T-cell (primary cell): Measurements from ENCODE around the gene SNX15. TPM values are rescaled to one million over a fixed set of nuclear protein-coding genes. Genes with fewer than 3 reads are reported as not detected.
"Not testable (repeated sequence)": the region's sequence is repeated elsewhere in the genome, so short reads cannot be mapped to it uniquely, and the experiment has no call there.

Source experiments
- ATAC-seq, 4 experiments: fragments of 200-7000 bp in 3 of 4; fragments of 150-1000 bp in 1 of 4; cut with Tn5 transposase; replicated peaks in 1 of 4; 1 replicate in 3 of 4; 2 replicates in 1 of 4; pipeline ENCODE4 v1.10.0; 2021; ENCODE audit warnings: moderate library complexity in 3 of 4, mild to moderate bottlenecking in 2 of 4, moderate number of reproducible peaks in 1 of 4
- CTCF ChIA-PET, 2 donors: fragments of 300-600 bp; sonication (Branson Sonifier 250); formaldehyde crosslinking; loops; one replicate each; lab custom pipeline; 2022; ENCODE audit warnings: antibody characterized with exemption in 2 of 2; lab: Charles Lee
- POLR2A ChIA-PET, 2 donors: fragments of 300-600 bp; sonication (Branson Sonifier 250); formaldehyde crosslinking; loops; one replicate each; lab custom pipeline; 2022; ENCODE audit warnings: antibody characterized with exemption in 2 of 2; lab: Charles Lee
- DNase-seq, 35 experiments: peaks; one replicate each; pipeline versions ENCODE4 v3.0.0 to v3.0.0-alpha.2; 2013 to 2023
- H3K27ac ChIP-seq: one replicate; pipeline ENCODE4 v1.5.1; 2013; ENCODE audit warnings: low read length
- H3K27me3 ChIP-seq, 2 experiments: replicated peaks in 1 of 2; 1 replicate in 1 of 2; 2 replicates in 1 of 2; pipeline versions ENCODE4 v1.6.1 to v1.7.0; 2013; ENCODE audit warnings: low read length in 1 of 2, mixed read lengths in 1 of 2; ENCODE audit not compliant: control insufficient read depth in 2 of 2, insufficient read depth in 2 of 2; ENCODE audit errors: extremely low read depth in 1 of 2
- H3K36me3 ChIP-seq, 2 donors: 1 replicate in 1 of 2; 2 replicates in 1 of 2; pipeline versions ENCODE4 v1.6.1 to v1.7.0; 2013; ENCODE audit warnings: low read length in 1 of 2; ENCODE audit not compliant: control insufficient read depth in 2 of 2, insufficient read depth in 1 of 2; ENCODE audit errors: extremely low read depth in 1 of 2
- H3K4me1 ChIP-seq, 2 experiments: 1 replicate in 1 of 2; 2 replicates in 1 of 2; pipeline versions ENCODE4 v1.6.1 to v1.7.0; 2013; ENCODE audit warnings: low read length in 2 of 2, mixed read lengths in 1 of 2; ENCODE audit not compliant: insufficient read depth in 2 of 2, control insufficient read depth in 1 of 2; ENCODE audit errors: extremely low read depth in 1 of 2
- H3K4me3 ChIP-seq, 2 donors: 1 replicate in 1 of 2; 2 replicates in 1 of 2; pipeline versions ENCODE4 v1.5.1 to v1.7.0; 2013; ENCODE audit warnings: mild to moderate bottlenecking in 2 of 2, low read length in 1 of 2, moderate library complexity in 1 of 2; ENCODE audit not compliant: control insufficient read depth in 1 of 2; ENCODE audit errors: extremely low read depth in 1 of 2
- H3K9me3 ChIP-seq: 2 replicates; pipeline ENCODE4 v1.7.0; 2013
- H3K27ac Mint-ChIP-seq, 2 donors: one replicate each; pipeline ENCODE4 v1.8.0; 2020 to 2021; ENCODE audit warnings: mild to moderate bottlenecking in 2 of 2, mixed read lengths in 2 of 2
- H3K27me3 Mint-ChIP-seq, 2 donors: one replicate each; pipeline ENCODE4 v1.8.0; 2021 to 2022; ENCODE audit warnings: mixed read lengths in 2 of 2
- H3K36me3 Mint-ChIP-seq: one replicate; pipeline ENCODE4 v1.8.0; 2021; ENCODE audit warnings: mixed read lengths
- H3K4me1 Mint-ChIP-seq, 3 donors: one replicate each; pipeline ENCODE4 v1.8.0; 2020 to 2022; ENCODE audit warnings: mixed read lengths in 3 of 3, mild to moderate bottlenecking in 1 of 3
- H3K4me3 Mint-ChIP-seq, 3 donors: one replicate each; pipeline ENCODE4 v1.8.0; 2020 to 2022; ENCODE audit warnings: mild to moderate bottlenecking in 3 of 3, mixed read lengths in 3 of 3, moderate library complexity in 3 of 3
- H3K9me3 Mint-ChIP-seq, 3 donors: one replicate each; pipeline ENCODE4 v1.8.0; 2020 to 2022; ENCODE audit warnings: mixed read lengths in 3 of 3
- WGBS: methylation state at CpG from one replicate; pipeline ENCODE4 v1.1.5; 2013; ENCODE audit warnings: missing lambda C conversion rate; ENCODE audit not compliant: insufficient coverage; 5-methylcytosine and 5-hydroxymethylcytosine counted together
- total RNA-seq, 35 experiments: library from RNA in 6 of 35; stranded (reverse) in 6 of 35; fragments of 120-200 nt in 1 of 35; gene quantifications; one replicate each; pipeline versions ENCODE4 v1.2.1 to v1.2.4 and lab custom pipeline; 2013 to 2026

Gene SNX15
- total RNA-seq (10 to 100 TPM; 19.6 to 28.6 (median 25.4) TPM), total RNA-seq (lab: John Stamatoyannopoulos, UW) (0.44 to 5.7 (median 1.2) reads per million in 29 experiments)
- 15.0 TPM for total RNA-seq (2013)

GRCh38 chr11:65027213-65028067, at the start of gene SNX15:
Gene SNX15, plus strand, starts transcription at chr11:65027439. Its CDS starts 99 bp downstream, at chr11:65027538.
- Mint-ChIP-seq H3K4me3 (peak within 1 kb of the TSS; percentile 68 to 86 (median 83)), H3K9me3 (no peaks in the 10 kb centered on the region), H3K27ac (peak within 1 kb of the TSS; percentile 90 to 91), H3K36me3 (no peaks in the 10 kb centered on the region), H3K27me3 (no peaks in the 10 kb centered on the region), H3K4me1 (peaks cover 19 to 24% (median 21%) of the 10 kb centered on the region in 3 donors)
- Histone ChIP-seq H3K4me3 (peak within 1 kb of the TSS; percentile 27 to 53), H3K27me3 (no peaks in the 10 kb centered on the region), H3K9me3 (no peaks in the 10 kb centered on the region), H3K27ac (peak within 1 kb of the TSS; percentile 70), H3K36me3 (peaks cover 8% of the 10 kb centered on the region in 2 donors), H3K4me1 (peaks cover 5 to 24% of the 10 kb centered on the region in 2 experiments)
- ChIA-PET CTCF (interaction anchor here in 1 of 2 donors (0.8 to 0.9 kb wide), 3 partner anchors 13 to 302 kb away, joined by 3 read pairs; partner anchors contain the start of gene ARL2), POLR2A (no interaction called here)
- ATAC-seq (peak; percentile 91 to 94 (median 91)), DNase-seq (peak; percentile 72 to 95 (median 85))
- WGBS = 2% methylated on average over 31 of the region's 51 CpGs

- DNase-seq, ATAC-seq, H3K27ac ChIP-seq, H3K27ac Mint-ChIP-seq, H3K4me1 Mint-ChIP-seq, H3K4me3 ChIP-seq, H3K36me3 Mint-ChIP-seq, H3K4me3 Mint-ChIP-seq, CTCF ChIA-PET, H3K9me3 Mint-ChIP-seq, POLR2A ChIA-PET, H3K36me3 ChIP-seq, H3K9me3 ChIP-seq, H3K4me1 ChIP-seq: not testable (repeated sequence)
- H3K27me3 Mint-ChIP-seq = peaks cover 10 to 17% of the 10 kb centered on the region in 2 donors
- peaks cover 0 to 18% of the 10 kb centered on the region in 2 experiments for H3K27me3 ChIP-seq
- no CpG with 5 or more reads among the region's 5 CpGs for WGBS
These were observed 43.9 kb upstream of the SNX15 start for GRCh38 chr11:64983339-64983738.

GRCh38 chr11:64987998-64988854, 39.0 kb upstream of the SNX15 start:
- WGBS = 92% methylated on average over 2 of the region's 6 CpGs
- Histone ChIP-seq H3K4me3 (no peak overlapping the region), H3K36me3 (no peaks in the 10 kb centered on the region), H3K9me3 (no peaks in the 10 kb centered on the region), H3K27ac (no peak overlapping the region), H3K4me1 (peaks cover 2 to 13% of the 10 kb centered on the region in 2 experiments), H3K27me3 (peaks cover 0 to 26% of the 10 kb centered on the region in 2 experiments)
- H3K4me1 Mint-ChIP-seq = peaks cover 13 to 22% (median 14%) of the 10 kb centered on the region in 3 donors
- no peaks in the 10 kb centered on the region for H3K9me3 Mint-ChIP-seq
- no peak for ATAC-seq
- DNase-seq = no peak
- CTCF ChIA-PET = interaction anchor here in 1 of 2 donors (0.6 kb wide), 1 partner anchor 1395 kb away, joined by 7 read pairs; no protein-coding TSS in a partner anchor
- H3K27ac Mint-ChIP-seq = no peak overlapping the region
- no peak overlapping the region for H3K4me3 Mint-ChIP-seq
- H3K36me3 Mint-ChIP-seq = no peaks in the 10 kb centered on the region
- POLR2A ChIA-PET = no interaction called here
- H3K27me3 Mint-ChIP-seq = peaks cover 3 to 11% of the 10 kb centered on the region in 2 donors

GRCh38 chr11:64989416-64989815, 37.8 kb upstream of the SNX15 start:
- ChIA-PET CTCF (no interaction called here), POLR2A (no interaction called here)
- H3K27ac Mint-ChIP-seq = no peak overlapping the region

GRCh38 chr11:64990222-64990923, 36.9 kb upstream of the SNX15 start:
- Mint-ChIP-seq H3K36me3 (no peaks in the 10 kb centered on the region), H3K4me3 (peak overlapping the region in 2 of 3 donors; percentile 11 to 22), H3K27me3 (peaks cover 2 to 7% of the 10 kb centered on the region in 2 donors), H3K27ac (peak overlapping the region in 1 of 2 donors; percentile 72), H3K9me3 (no peaks in the 10 kb centered on the region), H3K4me1 (peaks cover 13 to 22% (median 14%) of the 10 kb centered on the region in 3 donors)
- H3K27ac ChIP-seq = no peak overlapping the region
- ChIA-PET CTCF (no interaction called here), POLR2A (no interaction called here)
- H3K4me3 ChIP-seq = no peak overlapping the region
- peaks cover 2 to 13% of the 10 kb centered on the region in 2 experiments for H3K4me1 ChIP-seq
- peaks cover 0 to 31% of the 10 kb centered on the region in 2 experiments for H3K27me3 ChIP-seq
- no peaks in the 10 kb centered on the region for H3K9me3 ChIP-seq
- WGBS = 37% methylated on average over 3 of the region's 15 CpGs
- H3K36me3 ChIP-seq = no peaks in the 10 kb centered on the region
- no peak for DNase-seq
- no peak for ATAC-seq

More at GRCh38 chr11:64989416-64989815, 37.8 kb upstream of the SNX15 start:
- H3K27me3 Mint-ChIP-seq = peaks cover 3 to 9% of the 10 kb centered on the region in 2 donors
- H3K36me3 ChIP-seq = no peaks in the 10 kb centered on the region
- no peak overlapping the region for H3K4me3 Mint-ChIP-seq
- H3K4me3 ChIP-seq = no peak overlapping the region
- 83% methylated on average over 12 of the region's 13 CpGs for WGBS
- H3K4me1 ChIP-seq = peaks cover 2 to 13% of the 10 kb centered on the region in 2 experiments
- H3K9me3 ChIP-seq = no peaks in the 10 kb centered on the region
- H3K36me3 Mint-ChIP-seq = no peaks in the 10 kb centered on the region
- H3K4me1 Mint-ChIP-seq = peaks cover 13 to 22% (median 14%) of the 10 kb centered on the region in 3 donors
- DNase-seq = no peak
- H3K27ac ChIP-seq = no peak overlapping the region
- ATAC-seq = no peak
- no peaks in the 10 kb centered on the region for H3K9me3 Mint-ChIP-seq
- H3K27me3 ChIP-seq = peaks cover 0 to 29% of the 10 kb centered on the region in 2 experiments
